PFSK-1 (cell line): Measurements from ENCODE around the gene GGCX.

Experiments
- FOXP2 ChIP-seq: optimal IDR thresholded peaks from 2 replicates; pipeline ENCODE3; 2011; ENCODE audit warnings: borderline replicate concordance, control low read depth, inconsistent platforms; ENCODE audit not compliant: insufficient read depth; ENCODE audit errors: extremely low read length, extremely low read depth
- POLR2AphosphoS5 ChIP-seq: IDR thresholded peaks from 2 replicates; pipeline ENCODE4 v1.6.1; 2012; ENCODE audit warnings: low read depth, mild to moderate bottlenecking, control low read depth, low read length, moderate library complexity
- SIN3A ChIP-seq: IDR thresholded peaks from 2 replicates; pipeline ENCODE4 v1.6.1; 2012; ENCODE audit warnings: mild to moderate bottlenecking, low read length, moderate library complexity, borderline replicate concordance; ENCODE audit not compliant: insufficient read depth
- TAF1 ChIP-seq: IDR thresholded peaks from 2 replicates; pipeline ENCODE4 v1.6.1; 2012; ENCODE audit warnings: low read length, control low read depth, borderline replicate concordance; ENCODE audit not compliant: insufficient read depth
- TF ChIP-seq, protein P1 (sequence below), 2 experiments: IDR thresholded peaks; 2 replicates each; pipeline versions ENCODE4 v1.6.1 to v1.8.0; 2011 to 2012; ENCODE audit warnings: low read depth in 2 of 2, low read length in 2 of 2, control low read depth in 1 of 2, inconsistent platforms in 1 of 2, mild to moderate bottlenecking in 1 of 2, moderate library complexity in 1 of 2; ENCODE audit not compliant: insufficient read depth in 1 of 2

GGCX gene

DNA sequence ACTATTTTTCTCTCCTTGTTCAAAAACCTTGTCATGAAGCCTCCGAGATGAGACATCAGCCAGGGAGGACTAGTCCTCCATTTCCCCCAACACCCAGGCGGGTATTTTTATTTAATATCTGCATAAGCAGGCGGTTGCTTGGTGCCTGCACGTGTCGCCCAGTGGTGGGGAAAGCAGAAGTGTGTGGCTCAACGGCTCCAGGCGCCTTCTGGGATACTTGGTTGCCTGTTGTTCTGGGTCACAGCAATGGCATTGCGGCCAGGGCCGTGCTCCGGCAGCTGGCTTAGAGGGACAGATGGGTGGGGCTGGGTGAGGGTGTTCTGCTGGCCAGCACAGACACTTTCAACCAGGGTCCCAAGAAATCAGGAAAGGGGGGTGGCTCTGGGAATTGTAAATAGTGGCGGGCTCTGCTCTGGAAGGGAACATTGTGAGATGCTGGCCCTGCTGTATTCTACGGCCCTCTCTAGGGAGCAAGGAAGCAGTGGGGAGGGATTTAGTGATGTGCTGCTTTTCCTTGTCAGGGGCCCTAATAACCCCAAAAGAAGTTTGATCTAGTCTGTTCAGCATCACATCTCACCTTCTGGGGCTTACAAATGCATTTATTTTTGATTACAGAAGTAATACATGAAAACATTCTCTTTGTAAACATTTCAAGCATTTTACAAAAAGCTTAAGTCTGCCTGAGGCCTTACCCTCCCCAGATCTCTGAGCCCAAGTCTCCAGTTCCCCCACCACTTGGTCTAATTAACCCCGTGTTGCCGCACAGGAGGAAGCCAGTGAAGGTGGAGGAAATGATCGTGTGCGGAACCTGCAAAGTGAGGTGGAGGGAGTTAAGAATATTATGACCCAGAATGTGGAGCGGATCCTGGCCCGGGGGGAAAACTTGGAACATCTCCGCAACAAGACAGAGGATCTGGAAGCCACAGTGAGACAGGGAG is 17.2 kb upstream of the GGCX start:
- TF ChIP-seq, protein P1, sequence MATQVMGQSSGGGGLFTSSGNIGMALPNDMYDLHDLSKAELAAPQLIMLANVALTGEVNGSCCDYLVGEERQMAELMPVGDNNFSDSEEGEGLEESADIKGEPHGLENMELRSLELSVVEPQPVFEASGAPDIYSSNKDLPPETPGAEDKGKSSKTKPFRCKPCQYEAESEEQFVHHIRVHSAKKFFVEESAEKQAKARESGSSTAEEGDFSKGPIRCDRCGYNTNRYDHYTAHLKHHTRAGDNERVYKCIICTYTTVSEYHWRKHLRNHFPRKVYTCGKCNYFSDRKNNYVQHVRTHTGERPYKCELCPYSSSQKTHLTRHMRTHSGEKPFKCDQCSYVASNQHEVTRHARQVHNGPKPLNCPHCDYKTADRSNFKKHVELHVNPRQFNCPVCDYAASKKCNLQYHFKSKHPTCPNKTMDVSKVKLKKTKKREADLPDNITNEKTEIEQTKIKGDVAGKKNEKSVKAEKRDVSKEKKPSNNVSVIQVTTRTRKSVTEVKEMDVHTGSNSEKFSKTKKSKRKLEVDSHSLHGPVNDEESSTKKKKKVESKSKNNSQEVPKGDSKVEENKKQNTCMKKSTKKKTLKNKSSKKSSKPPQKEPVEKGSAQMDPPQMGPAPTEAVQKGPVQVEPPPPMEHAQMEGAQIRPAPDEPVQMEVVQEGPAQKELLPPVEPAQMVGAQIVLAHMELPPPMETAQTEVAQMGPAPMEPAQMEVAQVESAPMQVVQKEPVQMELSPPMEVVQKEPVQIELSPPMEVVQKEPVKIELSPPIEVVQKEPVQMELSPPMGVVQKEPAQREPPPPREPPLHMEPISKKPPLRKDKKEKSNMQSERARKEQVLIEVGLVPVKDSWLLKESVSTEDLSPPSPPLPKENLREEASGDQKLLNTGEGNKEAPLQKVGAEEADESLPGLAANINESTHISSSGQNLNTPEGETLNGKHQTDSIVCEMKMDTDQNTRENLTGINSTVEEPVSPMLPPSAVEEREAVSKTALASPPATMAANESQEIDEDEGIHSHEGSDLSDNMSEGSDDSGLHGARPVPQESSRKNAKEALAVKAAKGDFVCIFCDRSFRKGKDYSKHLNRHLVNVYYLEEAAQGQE (IDR thresholded peaks at IDR 0.05; ENCODE audit: insufficient read depth in 1 of 2, low read depth in 2 of 2, low read length in 2 of 2), result no peak
- no peak for TF ChIP-seq POLR2AphosphoS5
- no peak for TF ChIP-seq SIN3A
- TF ChIP-seq FOXP2, result no peak
- no peak for TF ChIP-seq TAF1

- no peak for TF ChIP-seq POLR2AphosphoS5
- no peak for TF ChIP-seq FOXP2
- TF ChIP-seq SIN3A, result no peak
- TF ChIP-seq, protein P1 (IDR thresholded peaks at IDR 0.05; ENCODE audit: insufficient read depth in 1 of 2, low read depth in 2 of 2, low read length in 2 of 2), result no peak
- TF ChIP-seq TAF1, result no peak
These were observed 16.3 kb upstream of the GGCX start, which contains the start of gene VAMP8 for GRCh38 chr2:85577386-85578242. Gene VAMP8, plus strand, starts transcription at chr2:85577586. Its CDS starts 61 bp downstream, at chr2:85577647.

DNA sequence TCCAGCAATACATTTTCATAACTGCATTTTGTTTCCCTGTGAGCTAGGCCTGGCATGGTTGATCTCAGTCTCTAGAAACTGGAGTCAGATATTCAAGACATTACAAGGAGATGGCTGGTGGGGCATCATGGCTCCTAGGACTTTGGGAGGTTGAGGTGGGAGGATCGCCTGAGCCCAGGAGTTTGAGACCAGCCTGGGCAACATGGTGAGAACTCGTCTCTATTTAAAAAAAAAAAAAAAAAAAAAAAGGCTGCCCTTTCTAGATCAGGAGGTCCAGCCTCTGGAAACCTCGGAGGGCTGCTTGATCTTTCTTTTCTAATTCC is 15.7 kb upstream of the GGCX start:
- TF ChIP-seq, protein P1 (IDR thresholded peaks at IDR 0.05; ENCODE audit: insufficient read depth in 1 of 2, low read depth in 2 of 2, low read length in 2 of 2), result no peak
- TF ChIP-seq POLR2AphosphoS5 (no peak), TAF1 (no peak)

- TF ChIP-seq POLR2AphosphoS5 (no peak), SIN3A (no peak), TAF1 (no peak), FOXP2 (no peak)
- TF ChIP-seq, protein P1 (IDR thresholded peaks at IDR 0.05; ENCODE audit: insufficient read depth in 1 of 2, low read depth in 2 of 2, low read length in 2 of 2), result no peak
These were observed 14.4 kb upstream of the GGCX start for GRCh38 chr2:85575739-85576138.
